Fibroblast of skin of right biceps (primary cell): ENCODE data around the gene ZNF580.

Source experiments
- DNase-seq: peaks from one replicate; pipeline ENCODE4 v3.0.0-alpha.2; 2013

Gene ZNF580

DNA sequence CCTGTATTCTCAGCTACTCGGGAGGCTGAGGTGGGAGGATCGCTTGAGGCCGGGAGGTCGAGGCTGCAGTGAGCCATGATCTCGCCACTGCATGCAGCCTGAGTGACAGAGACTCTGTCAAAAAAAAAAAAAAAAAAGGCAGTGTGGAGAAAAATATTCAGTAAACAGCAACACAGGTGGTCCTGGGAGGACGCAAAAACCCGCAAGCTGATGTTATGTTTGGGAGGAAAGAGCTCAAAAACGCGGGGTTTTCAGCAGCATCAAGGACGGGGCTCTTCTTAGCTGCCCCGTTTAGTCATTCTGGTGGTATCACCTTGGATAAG is 15.8 kb upstream of the ZNF580 start:
- DNase-seq: no peak

DNA sequence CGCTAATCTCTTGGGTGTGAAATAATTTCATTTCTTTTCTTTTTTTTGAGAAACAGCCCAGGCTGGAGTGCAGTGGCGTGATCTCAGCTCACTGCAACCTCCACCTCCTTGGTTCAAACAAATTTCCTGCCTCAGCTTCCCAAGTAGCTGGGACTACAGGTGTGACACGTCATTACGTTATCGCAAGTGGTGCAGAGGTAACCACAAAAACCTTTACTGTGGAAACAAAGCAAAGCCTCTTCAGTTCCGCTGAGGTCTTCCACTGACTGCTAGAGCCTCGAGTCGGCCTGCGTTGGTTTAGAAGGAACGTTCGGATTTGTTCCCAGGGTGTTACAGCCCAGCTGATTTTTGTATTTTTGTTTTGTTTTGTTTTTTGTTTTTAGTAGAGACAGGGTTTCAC is 14.5 kb upstream of the ZNF580 start:
- no peak for DNase-seq

DNA sequence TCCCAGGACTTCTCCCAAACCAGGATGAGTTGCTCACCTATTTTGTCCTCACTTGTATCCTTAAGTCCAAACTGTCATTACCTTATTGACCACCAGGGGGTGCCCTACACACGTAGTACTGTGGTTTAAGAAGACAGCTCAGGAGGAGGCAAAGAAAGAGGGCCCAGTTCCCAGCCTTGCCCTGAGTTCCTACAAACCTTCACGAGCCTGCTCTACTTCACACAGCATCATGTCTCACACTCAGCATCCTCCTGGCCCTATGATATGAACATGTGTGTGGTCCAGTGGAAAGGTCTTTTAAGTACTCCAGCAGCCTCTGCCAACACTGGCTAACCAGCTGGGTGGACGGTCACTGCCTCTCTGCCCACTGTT is 8.4 kb upstream of the ZNF580 start:
- DNase-seq: peak; percentile 88

DNA sequence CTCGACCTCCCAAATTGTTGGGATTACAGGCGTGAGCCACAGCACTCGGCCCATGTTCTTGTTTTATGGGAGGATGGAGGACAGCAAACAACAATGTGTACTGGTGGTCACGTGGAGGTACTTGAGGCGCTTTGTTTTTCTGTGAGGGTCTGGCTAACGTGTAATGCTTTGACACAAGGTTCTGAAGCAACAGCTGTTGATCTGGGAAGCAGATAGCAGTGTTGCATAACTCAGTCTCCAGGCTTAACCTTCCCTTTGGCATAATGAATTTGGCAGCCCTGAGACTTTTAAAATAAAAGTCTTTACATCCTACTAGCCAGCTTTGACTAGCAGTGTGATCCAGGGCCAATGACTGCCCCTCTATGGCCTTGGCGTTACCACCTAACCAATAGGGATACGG is 6.9 kb upstream of the ZNF580 start:
- DNase-seq: no peak

DNA sequence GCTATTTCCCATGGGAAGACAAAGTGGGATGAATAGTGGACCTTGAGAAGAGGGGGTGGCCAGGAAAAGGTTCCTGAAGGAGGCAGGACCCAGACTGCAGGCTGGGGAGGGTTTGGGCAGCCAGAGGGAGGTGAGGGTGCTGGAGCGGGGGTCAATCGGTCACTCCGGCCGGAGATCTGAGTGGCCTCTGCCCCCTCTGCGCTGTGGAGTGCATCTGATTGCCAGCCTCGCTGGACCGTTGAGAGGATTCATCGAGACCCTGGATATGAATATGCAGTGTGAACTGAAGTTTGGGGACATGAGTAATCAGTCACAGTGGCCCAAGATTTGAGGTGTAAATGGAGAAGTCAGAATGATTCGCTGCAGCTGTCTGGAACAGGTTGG is 5.5 kb upstream of the ZNF580 start:
- no peak for DNase-seq

DNA sequence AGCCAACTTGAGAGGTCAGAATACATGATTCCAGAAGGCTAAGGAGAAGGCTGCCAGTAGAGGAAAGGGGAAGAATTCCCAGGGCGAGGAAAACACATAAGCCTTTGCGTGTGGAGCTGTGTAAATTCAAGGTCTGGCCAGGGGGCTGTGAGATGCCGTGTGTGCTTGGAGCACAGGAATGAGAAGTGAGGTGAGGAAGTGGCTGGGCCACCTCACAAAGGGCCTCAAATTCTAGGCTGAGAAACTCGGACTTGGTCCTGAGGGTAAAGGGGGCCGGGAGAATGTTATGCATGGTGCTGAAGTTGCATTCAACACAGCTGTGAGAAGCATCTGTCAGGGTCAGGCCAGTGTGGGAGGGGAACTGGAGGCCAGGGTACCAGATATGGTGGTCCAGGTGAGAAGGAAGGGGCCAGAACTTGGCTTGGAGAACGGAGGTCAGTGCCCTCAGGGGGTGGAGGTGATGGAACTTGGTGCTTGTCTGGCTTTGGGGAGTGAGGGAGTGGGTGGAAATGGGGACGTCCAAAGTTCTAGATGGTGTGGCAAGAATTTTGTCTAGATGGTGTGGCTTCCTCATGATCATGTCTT is 4.9 kb upstream of the ZNF580 start:
- DNase-seq: no peak

DNA sequence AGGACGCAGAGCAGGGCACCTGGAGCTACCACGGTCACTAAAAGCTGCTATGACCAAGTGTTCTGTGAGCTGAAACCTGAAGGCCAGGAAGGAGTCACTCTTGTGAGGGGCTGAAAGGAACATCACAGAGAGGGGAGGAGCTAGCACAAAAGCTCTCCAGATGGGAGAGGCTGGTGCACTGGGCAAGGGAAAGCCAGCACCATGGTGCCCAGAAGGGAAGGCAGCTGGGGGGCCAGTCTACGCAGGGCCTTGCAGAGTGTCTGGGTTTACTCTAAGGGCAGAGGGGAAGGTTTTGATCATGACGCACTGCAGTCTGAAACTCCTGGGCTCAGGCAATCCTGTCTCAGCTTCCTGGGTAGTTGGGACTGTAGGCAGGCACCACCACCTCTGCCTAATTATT is 4.1 kb upstream of the ZNF580 start:
- DNase-seq: no peak

DNA sequence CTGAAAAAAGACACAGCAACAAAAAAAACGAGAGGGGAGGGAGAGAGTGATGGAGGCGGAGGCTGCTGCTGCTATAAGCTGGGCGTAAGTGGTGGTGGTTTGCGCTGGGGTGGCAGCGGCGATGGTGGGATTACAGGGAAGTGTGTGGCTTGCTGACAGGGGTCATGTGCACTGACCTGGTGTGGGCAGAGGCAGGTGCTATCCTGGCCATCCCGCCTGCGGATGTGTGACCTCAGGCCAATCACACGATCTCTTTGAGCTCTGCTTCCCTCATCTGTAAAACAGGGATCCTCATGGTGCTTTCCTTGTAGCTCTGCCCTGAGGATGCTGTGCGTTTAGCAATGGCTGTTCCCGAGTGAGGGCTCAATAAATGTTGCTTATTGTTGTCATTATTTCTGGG is 3.3 kb upstream of the ZNF580 start:
- DNase-seq: no peak

DNA sequence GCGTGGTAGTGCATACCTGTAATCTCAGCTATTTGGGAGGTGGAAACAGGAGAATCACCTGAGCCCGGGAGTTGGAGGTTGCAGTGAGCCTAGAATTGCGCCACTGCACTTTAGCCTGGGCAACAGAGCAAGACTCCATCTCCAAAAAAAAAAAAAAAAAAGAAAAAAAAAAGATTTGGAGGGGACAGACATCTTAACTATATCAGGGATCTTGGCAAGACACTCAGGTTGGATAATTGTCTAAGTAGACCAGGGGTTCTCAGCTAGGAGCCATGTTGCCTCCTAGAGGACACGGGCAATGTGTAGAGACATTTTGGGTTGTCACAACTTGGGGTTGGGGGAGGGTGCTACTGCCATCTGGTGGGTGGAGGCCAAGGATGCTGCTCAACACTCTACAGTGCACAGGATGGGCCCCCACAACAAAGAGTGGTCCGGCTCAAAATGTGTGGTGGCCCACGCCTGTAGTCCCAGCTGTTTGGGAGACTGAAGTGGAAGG is 1.9 kb upstream of the ZNF580 start:
- peak; percentile 51 for DNase-seq

DNA sequence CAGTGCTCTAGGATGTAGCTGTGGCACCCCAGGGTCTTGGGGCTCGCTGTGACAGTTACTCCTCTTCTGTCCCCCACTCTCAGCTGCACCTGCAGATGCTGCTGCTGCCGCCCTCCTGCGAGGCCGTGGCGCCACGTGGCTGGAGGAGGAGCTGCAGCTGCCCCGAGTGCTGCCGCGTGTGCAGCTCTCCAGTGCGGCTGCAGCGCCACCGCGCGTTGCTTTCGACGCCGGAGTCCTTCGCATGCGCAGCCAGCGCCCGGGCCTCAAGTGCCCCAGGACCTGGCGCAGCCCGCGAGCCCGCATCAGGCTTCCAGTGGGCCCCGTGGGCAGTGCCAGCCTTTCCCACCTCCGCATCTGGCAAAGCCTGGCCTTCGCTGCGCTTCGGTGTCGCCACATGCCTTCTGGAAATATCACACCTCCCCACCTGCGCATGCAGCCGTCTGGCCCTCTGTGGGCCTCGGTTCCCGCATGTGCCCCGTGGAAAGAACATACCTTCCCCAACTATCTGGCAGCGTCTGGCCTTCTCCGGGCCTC is 692 bp upstream of the ZNF580 start:
- DNase-seq: peak; percentile 79

DNA sequence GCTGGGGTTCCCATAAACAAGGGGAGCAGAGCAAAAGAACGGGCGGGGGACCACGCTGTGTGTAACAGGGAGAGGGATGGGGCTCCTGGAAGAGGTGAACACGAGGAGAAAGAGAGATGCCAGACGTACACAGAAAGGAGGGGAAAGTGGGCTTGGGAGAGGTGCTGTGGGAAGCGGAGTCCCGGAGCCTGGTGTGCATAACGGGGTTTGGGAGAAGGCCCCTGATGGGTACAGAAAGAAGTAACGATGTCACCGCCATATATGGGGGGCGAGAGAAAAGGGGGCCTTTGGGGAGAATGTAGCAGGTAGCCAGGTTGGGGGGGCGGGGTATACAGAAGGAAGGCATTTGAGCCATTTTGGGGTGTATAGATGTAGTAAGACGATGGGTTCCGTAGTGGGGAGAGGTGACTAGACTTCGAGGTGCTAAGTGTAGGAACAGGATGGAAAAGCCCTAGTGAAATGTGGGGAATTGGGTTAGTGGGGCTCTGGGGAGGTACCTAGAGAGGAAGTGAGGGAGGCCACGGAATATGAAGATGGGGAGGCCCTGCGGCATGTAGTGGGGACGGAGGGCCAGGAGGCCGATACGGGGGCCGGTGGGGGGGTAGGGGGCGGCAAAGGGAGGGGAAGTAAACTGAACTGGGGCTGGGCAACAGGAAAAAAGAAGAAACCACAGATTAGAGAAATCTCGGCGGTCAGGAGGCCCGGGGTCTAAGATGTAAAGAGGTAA is 787 bp downstream of the ZNF580 start:
- no peak for DNase-seq

DNA sequence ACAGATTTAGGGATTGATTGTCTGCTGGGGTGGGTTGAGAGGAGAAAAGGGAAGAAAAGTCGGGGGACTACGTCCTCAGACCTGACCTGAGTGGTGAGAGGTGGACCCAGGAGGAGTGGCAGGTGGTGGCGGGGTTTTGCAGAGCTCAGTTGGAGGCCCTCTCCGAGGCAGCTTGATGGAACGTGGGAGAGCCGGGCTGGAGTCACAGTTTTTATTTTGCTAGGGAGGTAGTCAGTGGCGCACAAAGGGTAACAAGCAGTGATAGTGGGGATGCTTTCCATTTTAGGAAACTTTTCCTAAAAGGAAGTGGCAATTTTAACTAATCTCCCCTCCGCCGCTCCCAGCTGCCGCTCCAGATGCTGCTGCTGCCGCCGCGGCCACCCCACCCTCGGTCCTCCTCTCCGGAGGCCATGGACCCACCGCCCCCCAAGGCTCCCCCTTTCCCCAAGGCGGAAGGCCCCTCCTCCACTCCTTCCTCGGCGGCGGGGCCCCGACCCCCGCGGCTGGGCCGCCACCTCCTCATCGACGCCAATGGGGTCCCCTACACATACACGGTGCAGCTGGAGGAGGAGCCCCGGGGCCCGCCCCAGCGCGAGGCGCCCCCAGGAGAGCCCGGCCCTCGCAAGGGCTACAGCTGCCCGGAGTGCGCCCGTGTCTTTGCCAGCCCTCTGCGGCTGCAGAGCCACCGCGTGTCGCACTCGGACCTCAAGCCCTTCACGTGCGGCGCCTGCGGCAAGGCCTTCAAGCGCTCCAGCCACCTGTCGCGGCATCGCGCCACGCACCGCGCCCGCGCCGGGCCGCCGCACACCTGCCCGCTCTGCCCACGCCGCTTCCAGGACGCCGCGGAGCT is 1.6 kb downstream of the ZNF580 start:
- DNase-seq: no peak

DNA sequence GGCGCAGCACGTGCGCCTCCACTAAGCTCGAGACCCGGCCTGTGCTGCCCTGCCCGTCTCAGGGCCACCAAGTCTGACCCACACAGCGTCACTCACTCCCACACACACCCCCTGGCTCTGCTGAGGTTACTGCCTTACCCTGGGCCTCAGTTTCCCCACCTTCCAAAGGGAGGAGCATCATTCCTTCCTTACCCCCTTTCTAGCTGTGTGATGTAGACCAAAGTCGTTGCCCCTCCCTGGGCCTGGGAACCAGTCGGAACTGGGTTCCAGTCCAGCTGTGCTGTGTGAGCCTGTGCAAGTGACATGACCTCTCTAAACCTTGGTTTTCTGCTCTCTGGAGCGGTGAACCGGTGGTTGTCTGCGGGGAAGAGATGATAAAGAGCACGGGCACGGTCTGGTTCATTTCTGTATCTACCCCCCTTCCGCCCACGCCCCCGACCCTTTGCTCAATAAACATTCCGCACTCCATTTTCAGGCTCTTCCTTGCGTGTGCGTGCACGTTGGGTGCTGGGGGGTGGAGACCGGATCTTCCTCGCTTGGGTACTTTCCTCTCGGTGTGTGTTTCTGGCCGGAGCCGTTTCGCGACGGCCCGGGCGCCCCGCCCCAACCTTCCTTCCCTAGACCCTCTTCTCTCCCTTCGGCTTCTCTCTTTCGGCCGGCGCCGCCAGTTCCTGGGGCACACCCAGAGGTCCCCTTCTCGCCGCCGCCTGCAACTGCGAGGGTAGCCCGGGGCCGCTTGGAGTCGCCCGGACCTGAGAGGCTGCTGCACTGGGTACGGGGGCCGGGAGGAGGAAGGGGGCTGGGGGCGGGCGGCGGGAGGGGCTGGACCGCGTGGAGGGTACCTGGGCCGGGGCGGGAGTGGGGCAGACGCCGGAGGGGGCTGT is 2.4 kb downstream of the ZNF580 start, which contains the start of gene ZNF581:
ZNF581 (plus strand) TSS at position 647 of the 884 bp plus-strand sequence. CDS start 923 bp downstream, outside the sequence.
- peak; percentile 74 for DNase-seq

DNA sequence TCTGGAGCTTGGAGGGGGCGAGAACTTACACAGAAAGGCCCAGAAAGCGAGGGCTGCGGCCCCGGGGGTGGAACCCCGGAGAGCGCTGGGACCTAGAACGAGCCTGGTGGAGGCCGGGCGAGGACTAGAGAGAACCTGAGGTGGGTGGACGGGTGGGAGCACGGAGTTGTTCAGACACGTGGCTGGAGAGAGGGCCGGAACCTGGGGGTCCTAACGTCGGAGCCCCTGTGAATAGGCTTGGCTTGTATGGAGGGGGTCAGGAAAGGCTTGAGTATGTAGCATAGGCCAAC is 3.0 kb downstream of the ZNF580 start:
- DNase-seq: no peak

DNA sequence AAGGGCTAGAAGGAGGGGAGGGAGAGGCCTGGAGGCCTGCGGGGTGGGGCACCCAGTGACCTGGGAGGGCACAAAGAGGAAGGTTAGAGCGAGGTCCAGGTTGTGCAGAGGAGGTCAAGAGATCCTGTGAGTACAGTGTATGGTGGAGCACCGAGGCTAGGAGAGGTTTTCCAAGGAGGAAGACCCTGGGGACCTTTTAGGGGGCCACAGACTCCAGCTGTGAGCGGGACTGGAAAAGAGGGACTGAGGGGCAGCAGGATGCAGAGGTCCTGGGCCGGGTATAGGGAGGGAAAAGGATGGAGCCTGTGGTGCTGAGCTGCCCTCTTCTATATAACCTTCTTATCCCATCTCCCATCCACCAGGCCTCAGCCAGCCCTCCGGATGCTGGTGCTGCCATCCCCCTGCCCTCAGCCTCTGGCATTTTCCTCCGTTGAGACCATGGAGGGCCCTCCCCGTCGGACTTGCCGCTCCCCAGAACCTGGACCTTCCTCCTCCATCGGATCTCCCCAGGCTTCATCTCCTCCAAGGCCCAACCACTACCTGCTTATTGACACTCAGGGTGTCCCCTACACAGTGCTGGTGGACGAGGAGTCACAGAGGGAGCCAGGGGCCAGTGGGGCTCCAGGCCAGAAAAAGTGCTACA is 3.5 kb downstream of the ZNF580 start:
- DNase-seq: no peak

DNA sequence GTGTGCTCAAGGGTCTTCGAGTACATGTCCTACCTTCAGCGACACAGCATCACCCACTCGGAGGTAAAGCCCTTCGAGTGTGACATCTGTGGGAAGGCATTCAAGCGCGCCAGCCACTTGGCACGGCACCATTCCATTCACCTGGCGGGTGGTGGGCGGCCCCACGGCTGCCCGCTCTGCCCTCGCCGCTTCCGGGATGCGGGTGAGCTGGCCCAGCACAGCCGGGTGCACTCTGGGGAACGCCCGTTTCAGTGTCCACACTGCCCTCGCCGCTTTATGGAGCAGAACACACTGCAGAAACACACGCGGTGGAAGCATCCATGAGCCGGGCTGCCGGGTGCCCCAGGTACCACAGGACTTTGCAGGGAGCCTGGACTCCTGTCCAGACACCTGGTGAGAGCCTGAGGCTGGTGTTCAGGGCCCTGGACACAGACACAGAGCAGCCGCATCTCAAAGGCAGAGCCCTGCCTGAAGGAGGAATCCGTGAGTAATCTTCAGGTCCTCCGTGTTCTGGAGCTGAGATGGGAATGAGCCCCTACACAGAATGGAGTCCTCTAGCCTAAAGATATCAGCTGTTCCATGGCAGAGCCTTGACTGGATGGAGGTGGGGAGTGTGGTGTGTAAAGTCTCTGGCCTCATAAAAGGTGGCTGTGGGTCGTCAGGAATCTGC is 4.2 kb downstream of the ZNF580 start:
- no peak for DNase-seq

DNA sequence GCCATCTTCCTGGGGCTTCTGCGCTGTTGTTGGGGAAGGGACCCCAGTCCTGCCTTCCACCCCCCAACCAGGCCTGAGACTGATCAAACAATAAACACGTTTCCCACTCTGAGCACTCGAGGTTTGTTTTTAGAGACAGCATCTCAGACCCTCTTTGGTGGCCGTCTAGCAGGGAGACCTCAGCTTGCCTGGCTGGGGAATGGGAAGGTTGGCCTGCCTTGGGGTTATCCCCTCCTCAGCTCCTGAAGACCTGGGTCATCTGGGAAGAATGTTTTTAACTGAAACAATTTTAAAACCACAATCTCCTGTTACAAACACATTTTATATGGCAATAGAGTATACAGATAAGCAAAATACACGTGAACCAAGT is 4.7 kb downstream of the ZNF580 start:
- DNase-seq: no peak

DNA sequence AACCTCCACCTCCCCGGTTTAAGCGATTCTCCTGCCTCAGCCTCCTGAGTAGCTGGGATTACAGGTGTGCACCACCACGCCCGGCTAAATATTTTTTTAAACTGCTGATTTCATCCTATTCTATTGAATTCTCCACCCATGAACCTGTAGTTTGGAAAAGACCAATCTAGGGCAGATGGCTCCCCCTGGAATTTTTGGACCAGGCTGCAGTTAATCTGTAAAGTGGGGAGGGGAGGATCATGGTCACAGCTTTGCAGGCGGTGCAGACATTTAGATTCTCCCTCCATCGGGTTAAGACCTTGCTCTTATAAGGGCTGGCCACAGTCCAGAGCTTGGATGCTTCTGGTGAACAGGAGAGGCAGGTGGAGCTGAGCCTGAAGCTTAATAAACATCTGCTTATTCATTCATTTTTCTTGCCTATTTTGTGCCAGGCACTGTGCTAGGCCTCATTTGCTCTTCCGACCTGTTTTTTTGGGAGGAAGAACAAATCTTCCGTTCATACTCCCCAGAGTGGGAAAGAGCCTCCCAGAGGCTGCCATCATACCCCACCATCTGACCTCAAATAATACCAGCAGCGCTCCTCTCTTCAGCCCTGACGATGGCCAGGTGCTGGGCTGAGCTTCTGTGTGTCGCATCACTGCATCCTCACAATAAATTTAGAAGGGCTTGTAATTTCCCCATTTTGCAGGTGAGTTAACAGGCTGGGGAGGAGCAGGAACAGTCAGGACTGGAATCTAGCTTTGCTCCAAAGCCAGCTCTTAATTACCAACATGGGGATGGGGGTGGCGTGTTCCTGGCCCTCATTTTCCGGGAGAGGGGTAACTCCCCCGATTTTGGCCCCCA is 6.3 kb downstream of the ZNF580 start:
- no peak for DNase-seq

DNA sequence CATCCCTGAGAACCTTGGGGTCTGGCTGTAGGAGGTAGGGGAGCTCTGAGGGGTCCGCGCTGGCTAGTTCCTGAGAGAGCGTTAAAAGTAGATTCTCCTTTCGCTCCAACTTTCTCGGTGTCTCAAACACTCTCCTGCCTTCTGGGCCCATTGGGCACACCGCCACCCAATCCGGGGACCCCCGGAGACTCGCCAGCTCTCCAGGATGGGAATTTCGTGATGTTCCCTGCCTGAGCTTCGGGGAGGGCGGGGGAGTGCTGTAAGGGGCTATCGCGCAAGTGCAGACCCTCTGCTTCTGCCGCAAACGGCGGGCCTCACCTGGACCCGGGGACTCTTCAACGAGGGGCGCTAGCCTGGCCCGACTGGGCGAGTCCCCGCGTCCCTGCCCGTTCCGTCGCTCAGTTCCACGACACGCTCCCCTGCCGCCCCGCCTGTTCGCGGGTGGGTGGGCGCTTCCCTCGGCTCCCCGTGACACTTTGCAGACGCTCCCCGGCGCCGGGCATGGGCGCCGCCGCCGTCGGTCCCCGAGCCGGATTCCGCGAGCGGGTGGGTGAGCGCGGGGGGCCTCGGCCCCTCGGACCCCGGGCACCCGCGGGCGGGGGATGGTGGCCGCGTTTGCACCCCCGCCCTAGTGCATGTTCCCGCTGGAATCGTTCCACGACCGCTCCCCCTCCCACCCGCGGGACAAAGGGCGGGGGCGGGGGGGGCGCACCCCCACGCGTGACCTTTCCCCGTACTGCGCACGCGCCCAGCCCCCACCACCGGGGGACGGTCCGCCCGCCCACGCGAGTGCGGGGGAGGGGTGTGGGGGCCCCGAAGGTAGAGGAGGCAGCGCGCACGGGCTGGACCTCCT is 7.2 kb downstream of the ZNF580 start, which contains the start of gene CCDC106:
CCDC106 (plus strand) TSS at position 481 of the 853 bp plus-strand sequence. CDS start 835 bp downstream, outside the sequence.
- peak; percentile 79 for DNase-seq
